Stimulated activated CD8-positive, alpha-beta memory T cell treated with anti-CD3 and anti-CD28 coated beads, Interleukin-12 subunit alpha, Interleukin-12 subunit beta, amount 100 ng/mL, for 24 hours (primary cell): ENCODE measurements around the gene CRYAA.
"Not testable (repeated sequence)": the region's sequence is repeated elsewhere in the genome, so short reads cannot be mapped to it uniquely, and the experiment has no call there.

Source experiments
- DNase-seq: peaks from one replicate; pipeline ENCODE4 v3.0.0-alpha.2; 2020; ENCODE audit errors: extremely low read depth

Gene CRYAA, protein sequence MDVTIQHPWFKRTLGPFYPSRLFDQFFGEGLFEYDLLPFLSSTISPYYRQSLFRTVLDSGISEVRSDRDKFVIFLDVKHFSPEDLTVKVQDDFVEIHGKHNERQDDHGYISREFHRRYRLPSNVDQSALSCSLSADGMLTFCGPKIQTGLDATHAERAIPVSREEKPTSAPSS

DNA sequence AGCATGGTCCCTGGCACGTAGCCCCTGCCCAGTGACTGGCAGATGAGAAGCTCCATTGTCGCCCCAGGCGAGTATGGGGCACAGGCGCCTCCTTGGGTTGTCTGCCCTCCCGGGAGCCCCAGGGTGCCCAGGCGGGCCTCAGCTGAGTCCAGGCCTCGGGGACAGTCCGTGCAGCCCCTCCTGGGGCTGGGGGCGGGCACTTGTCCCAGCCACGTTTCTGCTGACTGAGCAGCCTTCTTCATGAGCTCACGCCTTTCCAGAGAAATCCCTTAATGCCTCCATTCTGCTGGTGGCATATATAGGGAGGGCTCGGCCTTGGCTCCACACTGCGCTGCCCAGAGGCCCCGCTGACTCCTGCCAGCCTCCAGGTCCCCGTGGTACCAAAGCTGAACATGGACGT lies at the start of gene CRYAA:
Gene CRYAA (plus strand): TSS at position 301 of the 400 bp plus-strand sequence. CDS start 92 bp downstream, at position 393.
- DNase-seq, result not testable (repeated sequence)

DNA sequence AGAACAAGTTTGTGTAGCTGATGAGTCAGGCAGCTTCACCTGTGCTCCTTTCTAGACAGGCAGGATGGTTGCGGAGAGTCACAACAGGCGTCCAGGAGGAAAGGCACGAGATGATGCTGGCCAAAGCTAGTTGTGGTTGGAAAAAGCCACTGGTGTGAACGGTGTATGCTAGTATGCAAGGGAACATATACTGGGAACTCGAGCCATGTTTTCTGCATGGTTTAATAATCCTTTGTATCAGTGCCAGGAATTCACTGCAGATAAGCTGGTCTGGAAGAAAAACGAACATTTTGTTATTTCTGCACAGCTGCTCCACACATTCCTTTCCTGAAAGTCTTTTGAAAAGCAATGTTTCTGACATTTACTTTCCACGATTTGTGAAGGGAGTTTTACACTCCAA lies 38.7 kb upstream of the CRYAA start:
- not testable (repeated sequence) for DNase-seq

DNA sequence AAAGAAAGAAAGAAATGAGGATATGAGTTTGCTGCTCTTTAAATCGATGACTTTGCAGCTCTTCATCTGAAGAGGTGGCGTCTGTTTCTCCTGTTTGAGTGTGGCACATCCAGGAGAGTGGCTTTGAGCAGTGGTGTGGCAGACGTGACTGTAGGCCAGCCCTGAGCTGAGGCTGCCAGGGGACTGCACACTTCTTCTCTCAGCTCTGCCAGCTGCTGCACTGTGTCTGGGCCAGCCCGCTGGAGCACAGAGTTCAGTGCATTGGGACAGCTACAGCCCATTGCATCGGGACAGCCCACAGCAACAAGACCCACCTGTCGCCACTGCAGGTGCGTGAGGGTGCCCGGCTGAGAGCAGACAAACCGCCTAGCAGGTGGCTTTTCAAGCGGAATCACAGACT lies 34.3 kb upstream of the CRYAA start:
- not testable (repeated sequence) for DNase-seq

DNA sequence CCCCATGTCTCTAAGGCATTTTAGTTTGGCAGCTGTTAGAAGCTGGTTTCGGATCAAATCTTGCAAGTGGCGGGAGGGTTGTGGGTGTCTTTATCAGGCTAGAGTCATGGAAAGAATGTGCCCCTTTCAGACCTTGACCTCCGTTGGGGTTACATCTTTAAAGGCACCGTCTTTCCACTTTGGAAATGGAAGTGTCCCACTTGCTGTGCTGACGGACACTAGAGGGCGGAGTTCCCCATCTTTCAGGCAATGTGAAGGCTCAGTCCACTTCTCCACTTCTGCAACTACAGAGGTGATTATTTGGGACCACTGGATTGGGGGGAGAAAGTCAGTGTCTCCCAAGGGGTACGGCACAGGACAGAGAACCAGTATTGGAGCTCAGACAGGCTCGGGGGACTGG lies 29.9 kb upstream of the CRYAA start:
- DNase-seq, result not testable (repeated sequence)

DNA sequence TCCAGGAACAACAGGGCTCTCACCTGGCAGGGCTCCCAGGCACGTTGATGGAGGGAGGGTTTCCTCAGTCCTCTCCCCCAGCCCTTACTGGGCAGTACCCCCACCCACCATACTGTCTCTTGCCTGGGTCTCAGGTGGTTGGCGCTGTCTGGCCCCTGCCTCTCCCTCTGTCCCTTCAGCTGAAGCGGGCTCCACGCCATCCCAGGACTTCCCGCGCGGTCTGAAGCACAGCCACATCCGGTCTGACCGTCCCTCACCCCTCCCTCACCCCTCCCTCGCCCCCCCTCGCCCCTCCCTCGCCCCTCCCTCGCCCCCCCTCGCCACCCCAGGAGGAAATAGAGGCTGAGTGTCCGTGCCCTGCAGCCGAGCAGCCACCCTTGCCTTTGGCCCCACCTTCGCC lies 27.4 kb upstream of the CRYAA start:
- DNase-seq, result not testable (repeated sequence)

DNA sequence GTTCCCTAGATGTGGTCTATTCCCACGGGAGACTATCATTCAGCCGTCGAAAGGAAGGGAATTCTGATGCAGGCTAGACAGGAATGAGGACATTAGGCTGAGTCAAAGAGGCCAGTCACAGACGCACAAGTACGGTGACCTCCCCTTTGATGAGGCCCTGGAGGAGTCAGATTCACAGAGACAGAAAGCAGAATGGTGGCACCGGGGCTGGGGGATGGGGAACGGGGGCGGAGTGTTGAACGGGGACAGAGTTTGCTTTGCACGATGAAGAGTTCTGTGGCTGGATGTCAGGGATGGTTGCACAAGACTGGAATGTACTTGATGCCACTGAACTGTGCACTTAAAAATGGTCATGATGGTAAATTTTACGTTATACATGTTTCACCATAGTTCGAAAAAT lies 22.2 kb upstream of the CRYAA start:
- DNase-seq, result not testable (repeated sequence)

DNA sequence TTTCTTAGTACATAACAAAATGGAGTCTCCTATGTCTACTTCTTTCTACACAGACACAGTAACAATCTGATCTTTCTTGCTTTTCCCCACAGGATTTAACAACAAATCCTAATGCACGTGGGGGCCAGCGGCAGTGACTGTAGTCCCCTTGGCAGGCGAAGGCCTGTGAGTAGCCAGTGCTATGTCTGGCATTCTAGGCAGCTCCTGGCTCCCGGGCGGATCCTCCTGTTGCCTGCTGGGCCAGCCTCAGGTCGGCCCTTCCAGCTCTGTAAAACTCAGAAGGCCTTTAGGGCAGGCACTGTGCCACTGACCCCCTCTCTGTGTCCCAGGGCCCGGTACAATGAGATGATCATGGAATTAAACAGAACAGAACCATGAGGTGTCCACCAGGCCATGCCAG lies 20.8 kb upstream of the CRYAA start:
- not testable (repeated sequence) for DNase-seq

DNA sequence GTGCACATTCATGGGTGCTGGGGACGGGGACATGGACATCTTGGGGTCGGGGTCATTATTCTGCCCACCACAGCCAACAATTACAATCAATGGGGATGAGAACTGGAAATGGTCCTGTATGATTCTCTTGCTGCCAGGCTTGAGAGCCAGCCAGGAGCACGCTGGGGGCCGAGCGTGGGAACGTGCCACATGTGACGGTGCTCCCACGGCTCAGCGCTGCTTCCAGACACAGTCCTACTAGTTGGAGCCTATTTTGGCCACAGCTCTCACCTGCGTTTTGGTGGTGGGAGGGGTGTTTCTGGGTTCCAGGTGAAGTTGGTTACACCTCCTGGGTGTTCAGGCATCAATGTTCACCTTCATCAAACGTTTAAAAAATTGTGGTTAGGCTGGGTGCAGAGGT lies 19.5 kb upstream of the CRYAA start:
- DNase-seq, result not testable (repeated sequence)

DNA sequence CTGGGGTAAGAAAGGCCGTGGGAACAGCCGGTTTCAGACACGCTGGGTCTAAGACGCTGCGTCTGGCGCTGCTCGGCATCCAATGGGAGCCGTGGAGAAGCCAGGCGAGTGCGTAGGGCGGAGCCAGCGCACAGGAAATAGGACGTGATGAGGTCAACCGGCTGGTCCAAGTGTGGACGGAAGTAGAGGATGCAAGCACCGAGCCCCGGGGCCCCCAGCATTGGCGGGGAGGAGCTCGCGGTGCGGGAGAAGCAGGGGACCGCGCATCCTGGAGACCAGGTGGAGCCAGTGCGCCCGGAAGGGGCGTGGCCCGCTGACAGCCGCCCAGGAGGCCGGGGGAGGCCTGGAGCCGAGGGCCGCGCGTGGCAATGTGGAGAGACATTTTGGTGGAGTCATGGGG lies 15.2 kb upstream of the CRYAA start:
- DNase-seq, result not testable (repeated sequence)

DNA sequence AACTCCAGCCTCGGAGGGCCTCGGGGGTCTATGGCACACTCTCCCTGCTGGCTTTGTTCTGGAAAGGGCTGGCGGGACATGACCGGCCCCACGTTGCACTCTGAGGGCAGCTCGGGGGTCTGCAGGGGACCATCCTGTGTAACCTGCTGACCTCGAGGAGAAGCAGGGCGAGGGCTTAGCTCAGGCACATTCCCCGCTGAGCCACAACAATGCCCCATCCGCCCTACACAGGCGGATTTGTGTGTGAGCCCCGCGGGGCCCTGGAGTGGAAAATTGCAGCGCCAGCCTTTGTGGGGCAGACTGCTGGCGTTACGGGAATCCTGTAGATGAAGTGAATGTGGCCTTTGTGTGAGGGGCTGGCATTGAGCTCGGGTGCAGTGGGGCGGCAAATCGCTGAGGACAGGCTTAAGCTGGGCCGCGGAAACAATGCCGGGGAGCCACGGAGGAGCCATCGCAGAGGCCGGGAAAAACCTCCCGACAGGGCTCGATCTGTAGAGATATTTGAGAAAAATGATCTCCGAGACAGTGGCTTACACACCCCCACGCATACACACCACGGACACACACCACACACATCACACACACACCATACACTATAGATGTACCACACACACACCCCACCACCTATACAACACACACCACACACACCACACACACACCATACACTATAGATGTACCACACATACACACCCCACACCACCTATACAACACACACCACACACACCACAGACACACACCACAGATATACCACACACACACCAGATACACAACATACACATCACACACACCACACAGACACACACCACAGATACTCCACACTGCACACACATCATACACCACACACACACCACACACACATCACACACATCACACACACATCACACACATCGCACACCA lies 9.3 kb upstream of the CRYAA start:
- DNase-seq, result not testable (repeated sequence)

DNA sequence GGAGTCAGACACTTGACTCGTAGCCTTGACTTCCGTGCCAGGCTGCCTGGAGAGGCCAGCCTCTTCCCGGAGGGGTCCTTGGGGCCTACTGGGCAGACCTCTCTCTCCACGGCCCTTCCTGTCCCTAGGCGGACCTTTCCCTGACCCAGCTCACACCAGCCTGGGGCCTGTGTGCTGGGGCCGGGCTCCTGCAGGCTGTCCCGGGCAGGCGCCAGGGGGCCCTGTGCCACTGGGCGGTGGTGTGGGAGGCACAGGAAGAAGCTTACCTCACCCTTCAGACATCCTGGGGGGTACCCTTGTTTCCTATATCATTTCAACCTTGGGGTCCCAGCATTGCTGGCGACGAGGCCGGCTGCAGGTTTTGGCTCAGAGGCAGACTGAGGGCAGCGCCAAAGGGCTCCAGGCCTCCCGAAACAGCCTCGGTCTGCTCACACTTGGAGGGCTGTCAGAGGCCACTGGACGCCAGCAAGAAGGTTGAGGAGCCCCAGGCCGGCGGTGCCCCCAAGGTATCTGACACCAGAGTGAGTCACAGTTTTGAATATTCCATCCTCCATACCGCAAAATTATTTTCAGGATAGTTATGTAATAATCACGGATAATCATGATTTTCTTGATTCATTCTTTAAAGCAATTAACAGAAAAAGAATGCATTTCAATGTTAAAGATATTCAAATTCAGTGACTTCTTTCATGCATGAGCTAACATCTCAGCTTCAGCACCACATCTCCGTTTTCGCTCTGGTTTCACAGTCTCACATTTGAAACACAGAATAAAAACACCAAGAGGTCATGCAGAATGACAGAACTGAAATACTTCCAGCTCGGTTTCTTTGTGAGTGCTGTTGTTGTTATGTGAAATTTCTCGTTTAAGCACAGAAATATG lies 6.7 kb upstream of the CRYAA start:
- not testable (repeated sequence) for DNase-seq

DNA sequence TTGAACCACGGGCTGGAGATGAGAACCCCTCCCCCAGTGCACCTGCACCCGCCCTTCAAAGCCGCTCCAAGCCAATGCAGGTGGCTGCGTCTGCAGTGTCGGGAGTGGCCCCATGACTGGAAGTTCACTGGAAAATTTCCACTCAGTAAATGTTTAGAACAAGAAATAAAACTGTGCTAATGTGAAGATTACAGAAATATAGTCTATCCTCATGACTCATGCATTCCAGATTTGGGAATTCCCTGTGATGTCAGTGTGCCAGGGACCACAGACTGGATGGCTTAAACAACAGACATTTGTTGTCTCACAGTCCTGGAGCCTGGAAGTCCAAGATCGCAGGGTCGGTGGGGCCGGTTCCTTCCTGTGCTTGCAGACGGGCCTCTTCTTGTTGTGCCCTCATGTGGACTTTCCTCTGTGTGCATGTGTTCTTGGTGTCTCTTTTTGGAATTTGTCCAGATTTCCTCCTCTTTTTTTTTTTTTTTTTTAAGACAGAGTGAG lies 6.1 kb upstream of the CRYAA start:
- DNase-seq, result not testable (repeated sequence)

DNA sequence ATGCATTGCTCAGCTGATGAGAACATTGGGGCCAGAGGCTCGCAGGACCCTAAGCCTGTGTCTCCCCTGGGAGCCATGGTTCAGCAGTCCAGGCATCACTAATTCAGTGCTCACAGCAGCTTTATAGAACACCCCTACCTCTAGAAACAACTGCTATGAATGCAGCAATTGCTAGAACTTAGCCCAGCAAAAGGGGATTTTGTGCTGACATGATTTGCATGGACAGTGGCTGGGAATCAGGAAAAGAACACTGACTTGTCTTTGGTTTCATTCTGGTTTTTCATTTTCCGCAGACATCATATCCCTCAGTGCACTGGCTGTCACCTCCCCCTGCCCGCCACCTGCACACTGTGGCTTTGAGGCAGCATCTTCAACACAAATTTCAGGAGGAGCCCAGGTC lies 4.0 kb upstream of the CRYAA start:
- not testable (repeated sequence) for DNase-seq

DNA sequence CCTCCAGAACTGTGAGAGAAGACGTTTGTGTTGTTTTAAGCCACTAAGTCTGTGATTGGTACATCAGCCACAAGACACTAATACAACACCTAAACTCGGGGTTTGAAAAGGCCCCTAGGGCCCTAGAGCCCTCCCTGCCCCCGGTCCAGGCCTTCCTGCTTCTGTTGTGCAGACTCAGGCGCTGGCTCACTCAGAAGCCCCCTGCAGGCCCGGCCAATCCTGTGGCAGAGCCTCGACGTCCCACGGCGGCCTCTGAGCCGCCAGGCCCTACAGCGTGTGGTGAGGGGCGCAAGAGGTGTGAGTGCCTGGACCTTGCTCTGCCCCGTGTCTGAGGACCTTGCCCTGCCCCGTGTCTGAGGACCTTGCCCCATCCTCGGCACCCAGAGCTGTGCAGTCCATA lies 3.1 kb upstream of the CRYAA start:
- not testable (repeated sequence) for DNase-seq

DNA sequence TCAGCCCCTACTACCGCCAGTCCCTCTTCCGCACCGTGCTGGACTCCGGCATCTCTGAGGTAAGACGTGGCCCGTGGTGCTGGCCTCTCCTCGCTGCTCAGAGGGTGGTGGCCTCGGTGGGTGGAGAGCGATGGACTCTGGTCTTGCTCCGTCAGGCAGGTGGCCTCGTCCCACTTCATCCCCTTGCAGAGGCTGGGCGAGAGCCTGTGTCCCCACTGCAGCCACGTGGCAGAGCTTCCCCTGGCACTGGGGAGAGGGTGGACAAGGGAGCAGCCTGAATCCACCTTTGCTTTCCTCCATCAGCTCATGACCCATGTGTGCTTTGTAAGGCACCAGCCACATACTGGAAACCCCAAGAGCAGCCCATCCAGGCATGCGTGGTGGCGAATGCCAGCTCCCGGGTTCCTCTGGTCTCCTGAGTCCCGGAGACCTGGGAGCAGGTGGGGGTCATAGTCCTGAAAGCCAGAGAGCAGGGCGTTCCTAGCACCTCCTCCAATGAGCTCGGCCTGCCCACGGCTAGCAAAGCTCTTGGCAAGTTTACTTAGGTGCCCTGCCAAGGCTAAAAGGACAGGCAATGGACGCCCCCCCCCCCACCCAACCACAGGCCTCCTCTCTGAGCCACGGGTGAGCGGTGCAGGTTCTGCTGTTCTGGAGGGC lies 550 bp downstream of the CRYAA start:
- not testable (repeated sequence) for DNase-seq

DNA sequence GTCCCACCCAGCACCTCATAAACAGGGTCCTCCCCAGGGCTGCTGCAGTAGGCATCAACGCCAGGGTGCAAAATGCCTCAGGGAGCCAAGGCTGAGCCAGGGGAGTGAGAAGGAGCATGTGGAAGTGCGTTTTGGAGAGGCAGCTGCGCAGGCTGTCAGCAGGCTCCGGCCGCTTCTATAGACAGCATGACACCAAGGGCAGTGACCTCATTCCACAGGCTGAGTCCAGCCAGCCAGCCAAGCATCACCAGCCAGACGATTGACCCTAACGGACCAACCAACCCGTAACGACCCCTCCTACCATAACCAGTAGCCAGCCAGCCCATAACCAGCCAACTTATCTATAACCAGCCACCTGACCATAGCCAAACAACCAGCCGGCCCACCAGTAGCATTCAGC lies 1.1 kb downstream of the CRYAA start:
- not testable (repeated sequence) for DNase-seq

DNA sequence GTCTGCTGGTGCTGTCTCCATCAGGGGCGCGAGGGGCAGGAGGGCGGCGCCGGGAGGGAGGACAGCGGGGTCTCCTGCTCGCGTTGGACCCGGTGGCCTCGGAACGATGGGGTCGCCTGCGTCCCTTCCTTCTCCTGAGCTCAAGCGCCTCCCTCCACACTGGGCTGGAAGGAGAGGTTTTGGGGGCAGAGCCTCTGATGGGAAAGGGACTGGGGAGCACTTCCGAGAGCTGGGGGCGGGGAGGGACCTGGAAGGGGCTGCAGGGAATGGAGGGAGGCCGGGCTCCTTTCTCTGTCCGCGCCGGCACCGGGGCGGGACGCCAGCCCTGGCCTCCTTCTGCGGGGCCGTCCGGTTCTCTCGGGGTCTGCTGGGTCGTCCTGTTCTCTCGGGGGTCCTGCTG lies 4.0 kb downstream of the CRYAA start:
- not testable (repeated sequence) for DNase-seq

DNA sequence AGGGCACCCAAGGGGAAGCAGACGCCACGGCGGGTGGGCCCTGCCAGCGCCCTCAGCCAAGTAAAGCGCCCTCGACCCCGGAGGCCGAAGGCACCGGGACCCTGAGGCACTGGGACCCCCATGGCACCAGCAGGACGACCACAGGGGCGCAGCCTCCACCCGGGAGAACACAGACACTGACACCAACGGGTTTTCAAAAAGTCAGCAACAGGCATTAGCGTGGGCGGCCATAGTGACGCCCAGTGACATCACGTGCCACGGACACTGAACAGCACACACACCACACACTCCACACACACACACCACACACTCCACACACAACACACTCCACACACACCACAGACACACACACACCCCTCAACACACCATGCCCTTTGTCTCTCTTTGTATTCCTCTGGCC lies 4.6 kb downstream of the CRYAA start:
- not testable (repeated sequence) for DNase-seq

DNA sequence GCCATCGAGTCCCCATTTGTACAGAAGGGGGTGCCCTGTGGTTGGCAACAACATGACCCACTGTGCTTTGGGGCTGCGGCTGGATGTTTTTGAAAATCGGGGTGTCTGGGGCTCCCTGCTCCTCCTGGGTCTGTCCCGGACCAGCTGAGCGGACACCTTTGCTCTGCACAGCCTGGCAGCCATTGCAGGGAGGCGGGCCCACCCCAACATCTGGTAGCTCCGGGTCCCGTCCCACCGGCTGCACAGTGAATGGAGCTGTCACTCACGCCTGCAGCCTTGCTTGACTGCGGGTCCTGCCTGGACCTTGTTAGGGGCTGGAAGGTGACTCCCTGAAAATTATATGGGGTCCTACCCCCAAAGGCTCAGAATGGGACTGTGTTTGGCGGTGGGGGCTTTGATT lies 5.1 kb downstream of the CRYAA start:
- DNase-seq, result not testable (repeated sequence)

DNA sequence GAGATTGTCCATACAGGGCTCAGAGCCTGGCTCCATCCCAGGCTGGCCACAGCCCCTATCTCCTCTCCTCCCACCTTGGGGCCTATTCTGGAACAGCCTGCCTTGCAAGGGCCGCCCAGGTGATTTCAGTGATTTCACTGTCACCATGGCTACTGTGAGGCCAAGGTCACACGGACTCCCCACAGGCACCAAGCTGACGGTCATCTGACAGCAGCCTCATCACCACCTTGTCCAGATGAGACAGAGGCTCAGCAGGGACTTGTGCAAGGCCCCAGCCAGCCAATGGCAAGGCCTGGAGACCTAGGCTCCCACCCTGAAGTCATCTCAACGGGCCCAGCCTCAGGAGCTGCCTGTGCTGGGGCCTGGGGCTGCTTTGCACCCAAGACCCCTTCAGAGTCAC lies 6.2 kb downstream of the CRYAA start:
- not testable (repeated sequence) for DNase-seq

DNA sequence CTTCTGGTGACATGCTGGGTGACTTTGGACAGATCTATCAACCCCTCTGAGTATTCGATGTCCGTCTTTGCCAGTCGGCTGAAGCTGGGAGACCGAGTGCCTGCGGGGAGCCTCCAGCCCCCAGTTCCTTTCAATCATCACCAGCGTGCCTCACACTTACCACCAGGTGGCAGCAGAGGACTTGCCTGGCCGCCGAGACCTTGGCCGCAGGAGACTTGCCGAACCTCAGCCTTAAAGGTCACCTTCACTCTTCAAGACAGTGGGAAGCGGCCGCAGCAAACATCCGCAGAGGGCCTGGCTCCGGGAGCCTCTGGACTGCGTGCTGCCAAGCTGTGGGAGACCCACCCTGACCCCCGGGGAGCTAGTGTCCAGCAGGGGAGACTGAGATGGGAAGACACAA lies 7.8 kb downstream of the CRYAA start:
- DNase-seq, result not testable (repeated sequence)
